Fibroblast of the conjunctiva (primary cell): ENCODE measurements around the gene TIAL1.
A peak's percentile ranks its signal among the peaks of the same experiment; 100 is the strongest.
"Not testable (repeated sequence)": the region's sequence is repeated elsewhere in the genome, so short reads cannot be mapped to it uniquely, and the experiment has no call there.

ENCODE experiments used
- DNase-seq: peaks from one replicate; pipeline ENCODE4 v3.0.0-alpha.2; 2010; ENCODE audit warnings: low read depth

Gene TIAL1

GRCh38 chr10:119596537-119597404 is at the start of gene TIAL1:
TIAL1 (minus strand) TSS chr10:119596964; CDS start chr10:119596465, 499 bp downstream.
- DNase-seq: peak; percentile 99

GRCh38 chr10:119644994-119645393 is 48.2 kb upstream of the TIAL1 start:
- no peak for DNase-seq

- no peak for DNase-seq
Measured at GRCh38 chr10:119644205-119644814, 47.5 kb upstream of the TIAL1 start.

GRCh38 chr10:119643306-119644204 is 46.8 kb upstream of the TIAL1 start:
- DNase-seq: no peak

- no peak for DNase-seq
Measured at GRCh38 chr10:119642556-119643111, 45.9 kb upstream of the TIAL1 start.

GRCh38 chr10:119640875-119641526 is 44.2 kb upstream of the TIAL1 start:
- DNase-seq: no peak

- no peak for DNase-seq
Measured at GRCh38 chr10:119640384-119640783, 43.6 kb upstream of the TIAL1 start.

- DNase-seq: no peak
Measured at GRCh38 chr10:119638982-119639381, 42.2 kb upstream of the TIAL1 start.

GRCh38 chr10:119637631-119638030 is 40.9 kb upstream of the TIAL1 start:
- no peak for DNase-seq

GRCh38 chr10:119634219-119634544 is 37.4 kb upstream of the TIAL1 start:
- DNase-seq: no peak

- no peak for DNase-seq
Measured at GRCh38 chr10:119633538-119634218, 36.9 kb upstream of the TIAL1 start.

- DNase-seq: no peak
Measured at GRCh38 chr10:119630300-119630699, 33.5 kb upstream of the TIAL1 start.

GRCh38 chr10:119625570-119626280 is 29.0 kb upstream of the TIAL1 start:
- no peak for DNase-seq

GRCh38 chr10:119621078-119621384 is 24.3 kb upstream of the TIAL1 start:
- DNase-seq: no peak

GRCh38 chr10:119620241-119621077 is 23.7 kb upstream of the TIAL1 start:
- no peak for DNase-seq

GRCh38 chr10:119619811-119620210 is 23.0 kb upstream of the TIAL1 start:
- DNase-seq: not testable (repeated sequence)

- no peak for DNase-seq
Measured at GRCh38 chr10:119619215-119619614, 22.5 kb upstream of the TIAL1 start.

- DNase-seq: no peak
Measured at GRCh38 chr10:119616882-119617570, 20.3 kb upstream of the TIAL1 start.

GRCh38 chr10:119614686-119615085 is 17.9 kb upstream of the TIAL1 start:
- no peak for DNase-seq
